Astrocyte (in vitro differentiated cells and primary cell): Measurements from ENCODE around the gene BORCS5. TPM values are rescaled to one million over a fixed set of nuclear protein-coding genes. Genes with fewer than 3 reads are reported as not detected.

Source experiments
- DNase-seq: peaks from one replicate; pipeline ENCODE4 v3.0.0-alpha.2; 2010; ENCODE audit warnings: low read depth
- FAIRE-seq: peaks from 2 replicates; lab custom pipeline; 2011; peaks lifted over from hg19 to GRCh38; lab: Jason Lieb, UNC
- H2AFZ ChIP-seq: 2 replicates; pipeline ENCODE4 v1.6.0; 2012; ENCODE audit warnings: low read depth, low read length, inconsistent platforms
- H3K27ac ChIP-seq: 2 replicates; pipeline ENCODE4 v1.5.1; 2011; ENCODE audit warnings: low read depth, low read length, inconsistent platforms
- H3K27me3 ChIP-seq: 2 replicates; pipeline ENCODE4 v1.6.0; 2011; ENCODE audit warnings: low read length, inconsistent platforms; ENCODE audit not compliant: insufficient read depth
- H3K36me3 ChIP-seq: 2 replicates; pipeline ENCODE4 v1.5.1; 2011; ENCODE audit warnings: low read length, inconsistent platforms; ENCODE audit not compliant: insufficient read depth
- H3K4me1 ChIP-seq: 2 replicates; pipeline ENCODE4 v1.5.1; 2011; ENCODE audit warnings: low read length, inconsistent platforms; ENCODE audit not compliant: insufficient read depth
- H3K4me2 ChIP-seq: 2 replicates; pipeline ENCODE4 v1.6.0; 2012; ENCODE audit warnings: low read length, inconsistent platforms
- H3K4me3 ChIP-seq: 2 replicates; pipeline ENCODE4 v1.5.1; 2011; ENCODE audit warnings: low read depth, mild to moderate bottlenecking, low read length, inconsistent platforms; ENCODE audit not compliant: insufficient read depth
- H3K79me2 ChIP-seq: 2 replicates; pipeline ENCODE4 v1.6.0; 2012; ENCODE audit warnings: mild to moderate bottlenecking, low read length, inconsistent platforms; ENCODE audit not compliant: insufficient read depth
- H3K9ac ChIP-seq: 2 replicates; pipeline ENCODE4 v1.6.0; 2012; ENCODE audit warnings: mild to moderate bottlenecking, low read length, inconsistent platforms
- H3K9me3 ChIP-seq: 2 replicates; pipeline ENCODE4 v1.5.1; 2012; ENCODE audit warnings: low read depth, mild to moderate bottlenecking, low read length, inconsistent platforms; ENCODE audit not compliant: insufficient read depth
- H4K20me1 ChIP-seq: 2 replicates; pipeline ENCODE4 v1.6.0; 2012; ENCODE audit warnings: low read length, inconsistent platforms; ENCODE audit not compliant: insufficient read depth
- H3K27ac Mint-ChIP-seq: one replicate; pipeline ENCODE4 v1.8.0; 2021; ENCODE audit warnings: mild to moderate bottlenecking, mixed read lengths; ENCODE audit not compliant: unreplicated experiment
- H3K27me3 Mint-ChIP-seq: one replicate; pipeline ENCODE4 v1.8.0; 2021; ENCODE audit warnings: low read depth, mixed read lengths; ENCODE audit not compliant: unreplicated experiment
- H3K36me3 Mint-ChIP-seq: one replicate; pipeline ENCODE4 v1.8.0; 2021; ENCODE audit warnings: low read depth, mixed read lengths; ENCODE audit not compliant: unreplicated experiment
- H3K4me1 Mint-ChIP-seq: one replicate; pipeline ENCODE4 v1.8.0; 2021; ENCODE audit warnings: low read depth, mixed read lengths; ENCODE audit not compliant: unreplicated experiment
- H3K4me3 Mint-ChIP-seq: one replicate; pipeline ENCODE4 v1.8.0; 2021; ENCODE audit warnings: mild to moderate bottlenecking, moderate library complexity, mixed read lengths; ENCODE audit not compliant: unreplicated experiment
- H3K9me3 Mint-ChIP-seq: one replicate; pipeline ENCODE4 v1.8.0; 2021; ENCODE audit warnings: mild to moderate bottlenecking, mixed read lengths; ENCODE audit not compliant: unreplicated experiment
- CTCF ChIP-seq: IDR thresholded peaks from 2 replicates; pipeline ENCODE4 v1.5.1; 2011; ENCODE audit warnings: low read depth, mild to moderate bottlenecking, inconsistent platforms, low read length, moderate library complexity; ENCODE audit not compliant: insufficient read depth
- EZH2 ChIP-seq: IDR thresholded peaks from 2 replicates; pipeline ENCODE4 v1.6.1; 2012; ENCODE audit warnings: mild to moderate bottlenecking, low read length, inconsistent platforms; ENCODE audit not compliant: insufficient read depth
- total RNA-seq: library from RNA; stranded (reverse); gene quantifications from 2 replicates; pipeline ENCODE4 v1.2.1, GENCODE V29; 2021

BORCS5 gene
- total RNA-seq, 1 donor from 2014 or later, result 8.1 TPM

- DNase-seq (peak; percentile 33), FAIRE-seq (no peak)
- Histone ChIP-seq H2AFZ (peak overlapping the region; percentile 64), H3K9me3 (no peaks in the 10 kb centered on the region), H3K4me2 (peak overlapping the region; percentile 66), H4K20me1 (no peaks in the 10 kb centered on the region), H3K36me3 (no peaks in the 10 kb centered on the region), H3K9ac (peak overlapping the region; percentile 19), H3K27me3 (no peaks in the 10 kb centered on the region), H3K27ac (no peak overlapping the region), H3K4me1 (peaks cover 11% of the 10 kb centered on the region), H3K4me3 (peak overlapping the region; percentile 26), H3K79me2 (no peaks in the 10 kb centered on the region)
- no peaks in the 10 kb centered on the region for H3K36me3 Mint-ChIP-seq
- no peaks in the 10 kb centered on the region for H3K27me3 Mint-ChIP-seq
- no peak overlapping the region for H3K4me3 Mint-ChIP-seq
- no peak for TF ChIP-seq CTCF
- no peak for TF ChIP-seq EZH2
- H3K4me1 Mint-ChIP-seq, result no peaks in the 10 kb centered on the region
- no peak overlapping the region for H3K27ac Mint-ChIP-seq
- peaks cover 9% of the 10 kb centered on the region for H3K9me3 Mint-ChIP-seq
These were observed 37.3 kb upstream of the BORCS5 start for GRCh38 chr12:12319451-12320183.

GRCh38 chr12:12323118-12323517 is 33.8 kb upstream of the BORCS5 start:
- H3K27ac Mint-ChIP-seq, result no peak overlapping the region
- no peaks in the 10 kb centered on the region for H3K79me2 ChIP-seq
- no peak for TF ChIP-seq CTCF
- no peak for TF ChIP-seq EZH2
- no peaks in the 10 kb centered on the region for H3K9me3 ChIP-seq
- H3K36me3 ChIP-seq, result no peaks in the 10 kb centered on the region
- no peak overlapping the region for H3K4me3 Mint-ChIP-seq
- no peaks in the 10 kb centered on the region for H3K27me3 ChIP-seq
- DNase-seq (no peak), FAIRE-seq (no peak)
- peaks cover 9% of the 10 kb centered on the region for H3K9me3 Mint-ChIP-seq
- no peak overlapping the region for H3K9ac ChIP-seq
- H3K27ac ChIP-seq, result no peak overlapping the region
- no peak overlapping the region for H2AFZ ChIP-seq
- no peaks in the 10 kb centered on the region for H3K27me3 Mint-ChIP-seq
- H3K36me3 Mint-ChIP-seq, result no peaks in the 10 kb centered on the region
- H3K4me1 Mint-ChIP-seq, result no peaks in the 10 kb centered on the region
- H4K20me1 ChIP-seq, result no peaks in the 10 kb centered on the region
- no peak overlapping the region for H3K4me2 ChIP-seq
- no peak overlapping the region for H3K4me3 ChIP-seq
- H3K4me1 ChIP-seq, result peaks cover 11% of the 10 kb centered on the region

- no peaks in the 10 kb centered on the region for H3K27me3 ChIP-seq
- H2AFZ ChIP-seq, result no peak overlapping the region
- H3K4me1 ChIP-seq, result peaks cover 11% of the 10 kb centered on the region
- H3K4me3 Mint-ChIP-seq, result no peak overlapping the region
- FAIRE-seq, result no peak
- no peak overlapping the region for H3K4me2 ChIP-seq
- peaks cover 9% of the 10 kb centered on the region for H3K9me3 Mint-ChIP-seq
- H3K27ac ChIP-seq, result no peak overlapping the region
- no peaks in the 10 kb centered on the region for H3K4me1 Mint-ChIP-seq
- no peaks in the 10 kb centered on the region for H3K79me2 ChIP-seq
- H4K20me1 ChIP-seq, result no peaks in the 10 kb centered on the region
- no peak overlapping the region for H3K27ac Mint-ChIP-seq
- H3K36me3 ChIP-seq, result no peaks in the 10 kb centered on the region
- no peak for TF ChIP-seq EZH2
- TF ChIP-seq CTCF, result no peak
- DNase-seq, result peak; percentile 70
- no peak overlapping the region for H3K4me3 ChIP-seq
- no peaks in the 10 kb centered on the region for H3K27me3 Mint-ChIP-seq
- no peaks in the 10 kb centered on the region for H3K9me3 ChIP-seq
- no peak overlapping the region for H3K9ac ChIP-seq
- H3K36me3 Mint-ChIP-seq, result no peaks in the 10 kb centered on the region
These were observed 33.3 kb upstream of the BORCS5 start for GRCh38 chr12:12323591-12323990.
